Colonic mucosa (tissue), 4 donors: Measurements from ENCODE around the gene ICE2. TPM values are rescaled to one million over a fixed set of nuclear protein-coding genes. Genes with fewer than 3 reads are reported as not detected.
A peak's percentile ranks its signal among the peaks of the same experiment; 100 is the strongest.

ENCODE experiments used
- DNase-seq: peaks from one replicate; pipeline ENCODE4 v3.0.0-alpha.2; 2020
- H3K27ac ChIP-seq: fragments of 200-600 bp; one replicate; pipeline ENCODE4 v1.8.0; 2021
- H3K27me3 ChIP-seq: fragments of 200-600 bp; one replicate; pipeline ENCODE4 v1.8.0; 2021
- H3K36me3 ChIP-seq: fragments of 200-600 bp; one replicate; pipeline ENCODE4 v1.8.0; 2021
- H3K4me1 ChIP-seq: fragments of 200-600 bp; one replicate; pipeline ENCODE4 v1.8.0; 2021; ENCODE audit warnings: mild to moderate bottlenecking
- H3K4me3 ChIP-seq: fragments of 200-600 bp; one replicate; pipeline ENCODE4 v1.8.0; 2021
- H3K9ac ChIP-seq, 2 donors: one replicate each; pipeline ENCODE4 v1.7.0; 2013; ENCODE audit warnings: control low read depth in 2 of 2, low read depth in 2 of 2, low read length in 2 of 2
- H3K9me3 ChIP-seq: fragments of 200-600 bp; one replicate; pipeline ENCODE4 v1.8.0; 2021
- CTCF ChIP-seq: fragments of 200-600 bp; IDR thresholded peaks from one replicate; pipeline ENCODE4 v1.8.0; 2022; ENCODE audit warnings: antibody characterized with exemption, mild to moderate bottlenecking
- intact Hi-C: fragments of 100-400 bp; cut with DNase I; formaldehyde crosslinking; loops from one replicate; pipeline ENCODE4 v1.14.1; 2022
- total RNA-seq, 2 donors: library from RNA; stranded (reverse); fragmentation: NEBNext Ultra II Directional in 1 of 2; extraction: Animal tissue kit (Norgen Biotek cat#: 25700) in 1 of 2; gene quantifications; one replicate each; pipeline ENCODE4 v1.2.1, GENCODE V29; 2021
- donor health status: healthy.
- donor health status: DM: no; HTN: no; CAD: no.
- donor health status: DM: no; HTN: no; CAD: no.

The ICE2 gene
- total RNA-seq, 2 donors from 2014 or later = 37.3 to 37.7 TPM

GRCh38 chr15:60399931-60400330 is 79.0 kb downstream of the ICE2 start:
- no peak for DNase-seq
- no peak overlapping the region for H3K9ac ChIP-seq
- H3K27me3 ChIP-seq = no peaks in the 10 kb centered on the region
- peaks cover 3% of the 10 kb centered on the region for H3K4me1 ChIP-seq
- no peaks in the 10 kb centered on the region for H3K9me3 ChIP-seq
- no peak overlapping the region for H3K4me3 ChIP-seq
- no peaks in the 10 kb centered on the region for H3K36me3 ChIP-seq
- no peak for TF ChIP-seq CTCF
- H3K27ac ChIP-seq = no peak overlapping the region
- intact Hi-C loops = no loop called here

GRCh38 chr15:60399246-60399915 is 79.6 kb downstream of the ICE2 start:
- intact Hi-C loops = no loop called here
- Histone ChIP-seq H3K9me3 (no peaks in the 10 kb centered on the region), H3K9ac (peak overlapping the region; percentile 71 to 83), H3K4me1 (peaks cover 3% of the 10 kb centered on the region), H3K4me3 (no peak overlapping the region), H3K27ac (peak overlapping the region; percentile 56), H3K36me3 (no peaks in the 10 kb centered on the region), H3K27me3 (no peaks in the 10 kb centered on the region)
- TF ChIP-seq CTCF = no peak
- no peak for DNase-seq

GRCh38 chr15:60397772-60398445 is 81.0 kb downstream of the ICE2 start, which contains the start of gene ANXA2:
Gene ANXA2 (minus strand): TSS chr15:60397986. CDS start chr15:60386075, 11,911 bp downstream.
- peak within 1 kb of the TSS; percentile 95 for H3K27ac ChIP-seq
- H3K9ac ChIP-seq = peak within 1 kb of the TSS; percentile 92 to 99
- peaks cover 2% of the 10 kb centered on the region for H3K4me1 ChIP-seq
- DNase-seq = peak; percentile 91
- peak within 1 kb of the TSS; percentile 74 for H3K4me3 ChIP-seq
- H3K9me3 ChIP-seq = no peaks in the 10 kb centered on the region
- intact Hi-C loops = no loop called here
- TF ChIP-seq CTCF = no peak
- H3K36me3 ChIP-seq = no peaks in the 10 kb centered on the region
- H3K27me3 ChIP-seq = no peaks in the 10 kb centered on the region

- H3K9me3 ChIP-seq = no peaks in the 10 kb centered on the region
- DNase-seq = peak; percentile 84
- H3K27ac ChIP-seq = peak overlapping the region; percentile 95
- intact Hi-C loops = no loop called here
- peak overlapping the region; percentile 74 for H3K4me3 ChIP-seq
- peak overlapping the region; percentile 92 to 99 for H3K9ac ChIP-seq
- no peak for TF ChIP-seq CTCF
- H3K36me3 ChIP-seq = no peaks in the 10 kb centered on the region
- no peaks in the 10 kb centered on the region for H3K27me3 ChIP-seq
- no peaks in the 10 kb centered on the region for H3K4me1 ChIP-seq
These were observed 81.8 kb downstream of the ICE2 start for GRCh38 chr15:60396958-60397771.

DNA sequence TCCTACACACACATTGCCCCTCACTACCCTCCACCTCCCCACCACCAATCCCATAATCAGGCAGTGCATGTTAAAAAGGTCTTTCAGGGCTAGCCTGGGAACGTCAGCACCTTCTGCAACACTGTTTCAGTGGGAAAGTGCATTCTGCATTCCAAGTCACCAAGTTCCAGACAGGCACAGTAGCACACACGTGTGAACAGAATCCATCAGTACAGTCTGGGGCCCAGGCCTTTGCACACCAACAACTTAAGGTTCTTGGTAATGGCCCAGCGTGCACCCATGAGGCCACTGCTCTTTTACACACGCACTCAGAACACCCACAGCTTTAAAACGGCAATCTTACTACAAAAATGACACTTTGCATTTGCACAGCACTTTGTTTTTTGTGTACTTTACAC is 82.4 kb downstream of the ICE2 start:
- Histone ChIP-seq H3K9me3 (no peaks in the 10 kb centered on the region), H3K27ac (peak overlapping the region; percentile 95), H3K4me3 (peak overlapping the region; percentile 74), H3K9ac (peak overlapping the region; percentile 92 to 99), H3K27me3 (no peaks in the 10 kb centered on the region), H3K36me3 (no peaks in the 10 kb centered on the region), H3K4me1 (peaks cover under 1% of the 10 kb centered on the region)
- TF ChIP-seq CTCF = no peak
- intact Hi-C loops = no loop called here
- peak; percentile 45 for DNase-seq
